Measurements from ENCODE around the gene TMEM250.
"Not testable (repeated sequence)": the region's sequence is repeated elsewhere in the genome, so short reads cannot be mapped to it uniquely, and the experiment has no call there.

The TMEM250 gene

GRCh38 chr9:136118320-136119060, at the start of gene TMEM250:
Gene TMEM250, minus strand, starts transcription at chr9:136118875. Its CDS starts 1,975 bp downstream, at chr9:136116900.
- peak; percentile 96 for DNase-seq

- DNase-seq, result no peak
Measured at GRCh38 chr9:136163248-136163850, 44.7 kb upstream of the TMEM250 start.

DNA sequence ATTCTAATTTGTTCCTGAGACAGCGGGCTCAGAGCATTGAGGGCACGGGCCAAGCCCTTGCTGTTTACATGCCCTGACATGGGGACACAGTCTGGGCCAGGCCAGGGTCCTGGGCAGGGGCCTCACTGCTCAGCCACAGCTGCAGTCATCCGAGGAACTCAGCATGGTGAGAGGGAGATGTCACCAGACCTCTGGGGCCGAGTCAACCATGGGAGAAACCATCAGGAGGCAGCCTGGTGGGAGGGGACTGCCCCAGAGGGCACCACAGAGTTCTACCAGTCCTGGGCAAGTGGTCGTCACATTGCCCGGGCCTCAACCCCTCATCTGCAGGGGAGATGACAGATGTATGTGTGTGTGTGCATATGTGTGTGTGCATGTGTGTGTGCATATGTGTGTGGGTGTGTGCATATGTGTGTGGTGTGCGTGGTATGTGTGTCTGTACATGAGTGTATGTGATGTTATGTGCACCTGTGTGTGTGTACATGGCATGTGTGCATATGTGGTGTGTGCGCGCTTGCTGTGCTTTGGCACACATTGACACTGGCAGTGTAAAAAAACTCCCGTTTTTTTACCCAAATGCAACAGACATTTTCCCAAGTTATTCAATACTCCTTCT, 42.4 kb upstream of the TMEM250 start:
- no peak for DNase-seq

- no peak for DNase-seq
Measured at GRCh38 chr9:136160381-136160841, 41.7 kb upstream of the TMEM250 start.

DNA sequence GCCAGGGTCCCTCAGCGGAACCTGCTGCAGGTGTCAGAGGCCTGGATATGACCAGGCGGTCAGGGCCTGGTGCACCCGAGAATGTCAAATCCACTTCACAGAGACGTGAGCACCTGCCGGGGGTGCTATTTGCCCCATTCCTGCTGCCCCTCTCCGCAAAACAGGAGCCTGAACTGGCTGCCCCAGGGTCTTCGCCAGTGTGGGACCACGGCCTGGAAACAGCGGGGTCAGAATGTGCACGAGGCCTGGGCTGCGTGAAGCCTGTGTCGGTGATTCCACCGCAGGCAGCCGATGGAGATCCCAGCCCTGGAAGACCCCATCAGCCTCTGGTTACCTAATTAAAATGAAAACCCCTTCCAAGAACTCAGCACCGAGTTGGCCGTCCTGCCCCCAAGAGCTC, 41.2 kb upstream of the TMEM250 start:
- no peak for DNase-seq

DNA sequence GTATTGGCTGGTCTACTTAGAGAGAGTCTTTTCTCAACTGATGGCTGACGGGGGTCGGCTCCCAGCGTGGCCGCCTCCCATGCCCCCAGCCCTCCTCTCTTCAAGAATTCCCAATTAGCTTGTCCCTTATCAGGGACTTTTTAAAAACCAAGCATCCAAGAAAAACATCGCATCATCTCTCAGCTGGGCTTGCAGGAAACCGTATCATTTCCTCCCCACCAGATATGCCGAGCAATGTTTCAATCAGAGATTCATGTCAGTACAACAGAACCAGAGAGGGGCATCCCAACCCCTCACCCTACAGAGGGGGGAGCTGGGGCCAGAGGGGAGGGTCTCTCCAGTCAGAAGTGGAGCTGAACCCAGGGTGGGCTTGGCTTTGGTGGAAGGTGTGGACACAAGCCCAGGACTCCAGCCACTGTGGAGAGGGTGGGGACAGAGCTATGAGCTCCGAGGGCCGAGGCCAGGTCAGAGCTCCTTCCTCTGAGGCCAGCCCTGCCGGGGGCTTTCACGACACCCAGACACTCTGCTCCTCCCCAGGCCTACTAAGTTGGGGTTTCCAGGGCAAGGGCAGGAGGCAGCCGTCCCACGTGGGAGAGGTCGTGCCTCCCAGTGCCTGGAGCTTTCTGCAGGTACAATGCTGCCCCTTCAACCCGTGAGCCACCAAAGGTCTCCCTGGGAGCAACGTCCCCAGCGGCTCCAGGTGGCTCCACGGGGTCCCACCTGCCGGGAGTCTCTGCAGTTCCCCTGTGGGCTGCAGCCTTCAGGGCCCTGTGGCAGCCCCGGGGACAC, 39.0 kb upstream of the TMEM250 start:
- no peak for DNase-seq

DNA sequence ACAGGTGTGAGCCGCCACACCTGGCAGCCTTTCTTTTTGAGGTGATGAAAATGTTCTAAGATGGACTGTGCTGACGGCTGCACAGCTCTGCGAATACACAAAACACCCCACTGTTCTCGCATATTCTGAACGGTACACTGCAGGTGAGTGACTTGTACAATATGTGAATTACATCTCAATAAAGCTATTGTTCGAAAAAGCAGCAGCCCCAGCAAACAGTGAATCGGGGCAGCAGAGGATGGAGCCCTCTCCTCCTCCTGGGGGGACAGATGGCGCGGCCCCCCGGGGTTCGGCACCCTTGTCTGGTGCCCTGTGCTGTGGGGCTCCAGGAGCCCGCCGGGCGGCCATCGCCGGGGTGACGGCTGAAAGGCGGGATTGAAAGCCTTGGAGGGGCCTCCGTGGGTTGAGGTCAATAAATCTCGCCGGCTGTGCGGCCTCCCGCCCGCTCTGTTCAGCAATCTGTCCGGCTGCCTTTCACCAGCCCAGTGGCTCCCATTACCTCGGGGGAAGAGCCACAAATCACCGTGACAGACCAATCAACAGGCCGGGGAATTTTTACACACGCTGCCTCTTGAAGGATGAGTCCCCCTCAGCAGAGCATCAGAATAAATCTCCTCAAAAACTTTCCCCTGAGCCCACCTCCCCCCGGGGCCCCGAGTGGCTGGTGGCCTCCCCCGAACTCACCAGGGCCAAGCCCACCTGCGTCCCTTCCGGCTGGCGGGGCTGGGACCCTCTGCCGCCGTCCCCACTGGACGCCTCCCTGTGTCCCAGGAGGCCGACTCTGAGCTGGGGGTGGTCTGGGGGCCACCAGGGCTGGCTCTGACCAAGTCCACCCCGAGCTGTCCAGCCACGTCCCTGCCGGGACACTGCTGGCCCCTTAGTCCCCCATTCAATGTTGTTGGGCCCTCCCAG, 37.8 kb upstream of the TMEM250 start:
- DNase-seq, result no peak

GRCh38 chr9:136155576-136155975, 36.9 kb upstream of the TMEM250 start:
- DNase-seq, result no peak

DNA sequence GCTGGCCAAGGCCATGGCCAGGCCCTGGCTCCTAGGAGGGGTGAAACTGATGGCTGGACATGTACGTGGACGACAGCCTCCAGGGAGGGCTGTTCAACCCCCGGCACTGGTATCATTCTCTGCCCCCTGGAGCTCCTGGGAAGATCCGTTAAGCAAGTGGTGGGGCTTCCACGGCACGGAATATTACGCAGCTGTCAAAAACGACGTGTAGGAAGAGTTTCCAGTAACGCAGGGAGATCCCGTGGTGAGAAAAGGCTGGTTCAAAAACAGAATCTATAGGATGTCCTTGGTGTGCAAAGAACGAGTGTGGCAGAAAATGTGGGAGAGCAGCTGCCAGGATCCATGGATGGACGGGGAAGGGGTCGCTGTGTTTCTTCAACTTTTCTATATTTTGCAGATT, 36.3 kb upstream of the TMEM250 start:
- no peak for DNase-seq

DNA sequence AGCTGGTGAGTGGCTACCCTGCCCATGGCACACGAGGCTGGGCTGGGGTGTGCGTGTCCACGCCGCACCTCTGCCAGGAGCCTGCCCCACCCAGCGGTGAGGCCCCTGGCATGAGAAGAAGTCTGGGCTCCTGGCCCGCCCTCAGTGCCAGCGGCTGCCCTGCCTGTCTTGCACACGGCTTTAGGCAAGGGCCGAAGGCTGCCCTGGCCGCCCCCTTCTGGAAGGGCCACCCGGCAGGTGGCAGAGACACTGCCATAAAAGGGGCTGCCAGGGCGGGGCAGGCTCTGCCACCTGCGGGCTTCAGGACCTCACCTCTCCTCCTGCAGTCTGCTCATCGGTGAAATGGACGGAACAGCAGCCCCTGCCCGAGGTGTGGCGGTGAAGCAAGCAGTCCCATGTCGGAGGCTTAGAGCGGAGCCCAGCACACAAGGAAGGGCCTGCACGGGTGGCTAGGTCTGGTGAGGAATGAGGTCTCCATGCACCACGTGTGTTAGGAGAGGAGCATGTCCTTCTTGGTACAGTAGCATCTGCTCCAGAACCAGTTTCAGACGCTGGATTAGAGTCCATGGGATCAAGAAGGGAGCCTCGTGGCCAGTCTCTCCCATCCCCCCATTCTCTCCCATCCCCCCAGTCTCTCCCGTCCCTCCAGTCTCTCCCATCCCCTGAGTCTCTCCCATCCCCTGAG, 34.8 kb upstream of the TMEM250 start:
- no peak for DNase-seq

GRCh38 chr9:136152931-136153330, 34.3 kb upstream of the TMEM250 start:
- DNase-seq, result no peak

- no peak for DNase-seq
Measured at GRCh38 chr9:136152543-136152866, 33.8 kb upstream of the TMEM250 start.

GRCh38 chr9:136151848-136152542, 33.3 kb upstream of the TMEM250 start:
- DNase-seq, result no peak

GRCh38 chr9:136151214-136151804, 32.6 kb upstream of the TMEM250 start:
- no peak for DNase-seq

- not testable (repeated sequence) for DNase-seq
Measured at GRCh38 chr9:136150664-136151213, 32.1 kb upstream of the TMEM250 start.

DNA sequence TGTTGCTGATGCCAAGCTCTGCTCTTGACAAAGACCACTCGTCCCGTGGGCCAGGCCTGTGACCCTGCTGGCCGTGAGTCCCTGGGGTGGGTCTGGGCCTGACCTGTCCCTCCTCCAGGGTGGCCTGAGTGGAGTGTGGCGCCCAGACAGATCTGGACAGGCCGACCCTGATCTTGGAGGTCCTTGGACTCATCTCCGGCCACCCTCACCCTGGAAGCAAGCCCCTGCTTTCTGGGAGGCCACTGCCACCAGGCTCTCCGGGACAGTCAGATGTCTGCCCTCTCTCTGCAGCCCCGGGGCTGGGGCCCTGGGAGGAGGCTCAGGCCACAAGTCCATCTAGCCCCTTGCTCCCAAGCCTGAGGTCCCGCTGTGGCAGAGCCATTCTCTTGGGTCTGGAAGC, 31.2 kb upstream of the TMEM250 start:
- DNase-seq, result no peak

GRCh38 chr9:136149337-136149736, 30.7 kb upstream of the TMEM250 start:
- no peak for DNase-seq

GRCh38 chr9:136148766-136149165, 30.1 kb upstream of the TMEM250 start:
- DNase-seq, result no peak

DNA sequence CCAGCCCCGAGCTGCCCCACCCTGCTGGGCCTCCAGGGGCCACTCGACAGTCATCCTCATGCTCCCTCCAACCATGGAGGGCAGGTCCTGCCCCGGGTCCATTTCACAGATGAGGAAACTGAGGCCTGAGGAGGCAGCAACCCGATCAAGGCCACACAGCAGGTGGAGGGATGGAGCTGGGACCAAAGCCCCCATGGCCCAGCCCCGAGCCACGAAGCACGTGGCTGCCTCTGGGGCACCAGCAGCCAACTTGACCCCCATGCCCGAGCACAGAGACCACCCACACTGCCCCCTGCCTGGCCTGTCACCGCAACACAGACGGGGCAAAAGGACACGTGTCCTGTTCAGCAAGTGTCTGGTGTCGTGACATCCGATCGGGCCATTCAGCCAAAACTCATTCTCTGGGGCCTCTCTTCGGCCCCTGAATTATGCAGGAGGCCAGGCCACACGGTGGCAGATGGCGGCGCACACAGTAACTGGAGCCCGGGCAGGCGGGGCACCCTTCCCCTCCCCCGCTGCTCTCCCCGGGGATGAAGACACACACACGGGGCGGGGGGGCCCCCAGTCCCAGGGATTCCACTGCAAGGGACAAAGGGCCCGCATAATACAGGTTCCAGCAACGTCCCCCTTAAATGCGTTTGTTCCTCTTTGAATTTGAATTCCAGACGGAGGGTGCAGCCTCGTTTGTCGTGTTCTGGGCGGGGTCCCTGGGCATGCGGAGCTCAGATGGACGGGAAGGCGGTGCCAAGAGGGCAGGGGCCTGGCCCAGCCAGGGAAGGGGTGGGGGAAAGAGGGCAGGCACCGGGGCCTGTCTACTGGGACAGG, 29.4 kb upstream of the TMEM250 start:
- DNase-seq, result no peak

Data from NCI-H2029 (cell line).